ENCODE data around the gene SYNPO2.

DNA sequence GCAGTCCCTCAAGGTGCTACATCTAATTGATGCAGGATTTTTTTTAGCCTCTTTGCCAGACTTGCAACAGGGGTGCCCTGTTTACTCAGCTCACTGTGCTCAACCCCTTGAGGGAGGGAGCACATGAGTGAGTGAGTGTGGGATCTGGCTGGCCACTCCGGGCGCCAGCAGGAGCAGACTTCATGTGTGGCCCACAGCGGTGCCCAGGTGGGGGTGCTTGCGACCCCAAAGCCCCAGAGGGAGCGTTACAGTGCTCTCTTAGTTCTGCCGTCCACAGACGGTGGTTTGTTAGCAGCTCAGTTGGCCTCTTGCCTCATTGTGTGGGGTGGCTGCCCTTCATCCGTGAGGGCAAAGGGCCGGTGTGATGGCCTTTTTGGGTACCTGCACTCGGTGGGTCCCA lies 165.3 kb downstream of the SYNPO2 start:
- no peak for TF ChIP-seq TAF1 (IDR thresholded peaks at IDR 0.05; ENCODE audit: borderline replicate concordance, insufficient read depth, low read length)
- no peak for TF ChIP-seq POLR2AphosphoS5 (IDR thresholded peaks at IDR 0.05; ENCODE audit: low read depth, low read length)
- no peak for TF ChIP-seq FOXP2 (optimal IDR thresholded peaks at IDR 0.05; ENCODE audit: borderline replicate concordance, extremely low read depth, extremely low read length, insufficient read depth)
